HG02571 (cell line): ENCODE measurements around the gene ABCA13.
A peak's percentile ranks its signal among the peaks of the same experiment; 100 is the strongest.

ENCODE experiments used
- ATAC-seq: cut with Tn5 transposase; IDR thresholded peaks from one replicate; pipeline ENCODE4 v1.9.1; 2021; ENCODE audit warnings: mild to moderate bottlenecking, moderate library complexity; ENCODE audit not compliant: unreplicated experiment

ABCA13 gene

GRCh38 chr7:48225101-48225500 is 53.8 kb downstream of the ABCA13 start:
- ATAC-seq, result no peak

GRCh38 chr7:48237354-48237753 is 66.1 kb downstream of the ABCA13 start:
- no peak for ATAC-seq

- no peak for ATAC-seq
These were observed 71.6 kb downstream of the ABCA13 start for GRCh38 chr7:48242846-48243245.

- ATAC-seq, result no peak
These were observed 73.6 kb downstream of the ABCA13 start for GRCh38 chr7:48244864-48245271.

- peak; percentile 55 for ATAC-seq
These were observed 74.7 kb downstream of the ABCA13 start for GRCh38 chr7:48245751-48246472.

GRCh38 chr7:48249166-48249565 is 77.9 kb downstream of the ABCA13 start:
- ATAC-seq, result no peak

GRCh38 chr7:48250441-48250951 is 79.2 kb downstream of the ABCA13 start:
- no peak for ATAC-seq

GRCh38 chr7:48251766-48252165 is 80.5 kb downstream of the ABCA13 start:
- ATAC-seq, result peak; percentile 97

- ATAC-seq, result no peak
These were observed 81.7 kb downstream of the ABCA13 start for GRCh38 chr7:48252995-48253394.

- peak; percentile 39 for ATAC-seq
These were observed 83.8 kb downstream of the ABCA13 start for GRCh38 chr7:48255046-48255445.

- ATAC-seq, result no peak
These were observed 88.4 kb downstream of the ABCA13 start for GRCh38 chr7:48259463-48260280.

GRCh38 chr7:48261696-48262095 is 90.4 kb downstream of the ABCA13 start:
- no peak for ATAC-seq

- no peak for ATAC-seq
These were observed 91.5 kb downstream of the ABCA13 start for GRCh38 chr7:48262606-48263310.

- ATAC-seq, result no peak
These were observed 92.0 kb downstream of the ABCA13 start for GRCh38 chr7:48263311-48263650.

- ATAC-seq, result no peak
These were observed 97.8 kb downstream of the ABCA13 start for GRCh38 chr7:48269066-48269465.

- ATAC-seq, result no peak
These were observed 103.4 kb downstream of the ABCA13 start for GRCh38 chr7:48274662-48275061.

- no peak for ATAC-seq
These were observed 108.2 kb downstream of the ABCA13 start for GRCh38 chr7:48279420-48279819.

GRCh38 chr7:48280100-48280499 is 108.8 kb downstream of the ABCA13 start:
- ATAC-seq, result no peak

GRCh38 chr7:48285373-48285772 is 114.1 kb downstream of the ABCA13 start:
- no peak for ATAC-seq

- no peak for ATAC-seq
These were observed 115.6 kb downstream of the ABCA13 start for GRCh38 chr7:48286836-48287235.

- no peak for ATAC-seq
These were observed 118.4 kb downstream of the ABCA13 start for GRCh38 chr7:48289656-48290055.
